BJ (cell line): ENCODE results near the gene SF3B3. TPM values are rescaled to one million over a fixed set of nuclear protein-coding genes. Genes with fewer than 3 reads are reported as not detected.

ENCODE experiments used
- CTCF ChIA-PET: fragments of 350-600 bp; formaldehyde crosslinking; extraction: SDS; loops from one replicate; lab custom pipeline; 2021; ENCODE audit warnings: antibody characterized with exemption, inconsistent platforms; lab: Yijun Ruan, JAX
- POLR2A ChIA-PET: fragments of 300-600 bp; sonication (Branson Sonifier 250); formaldehyde crosslinking; extraction: SDS; loops from one replicate; lab custom pipeline; 2021; ENCODE audit warnings: antibody characterized with exemption; lab: Charles Lee
- DNase-seq: peaks from one replicate; pipeline ENCODE4 v3.0.0-alpha.2; 2011; ENCODE audit warnings: low read depth
- H3K27me3 ChIP-seq: 2 replicates; pipeline ENCODE4 v1.6.0; 2011; ENCODE audit warnings: low read length; ENCODE audit not compliant: control insufficient read depth, insufficient read depth
- H3K36me3 ChIP-seq: 2 replicates; pipeline ENCODE4 v1.5.1; 2011; ENCODE audit warnings: low read length; ENCODE audit not compliant: control insufficient read depth, insufficient read depth
- H3K4me3 ChIP-seq: 2 replicates; pipeline ENCODE4 v1.5.1; 2011; ENCODE audit warnings: low read depth, mild to moderate bottlenecking, control low read depth, low read length
- CTCF ChIP-seq: IDR thresholded peaks from 2 replicates; pipeline ENCODE4 v1.5.1; 2011; ENCODE audit warnings: low read depth, mild to moderate bottlenecking, control low read depth, inconsistent platforms, low read length, moderate library complexity; ENCODE audit not compliant: insufficient read depth
- polyA plus RNA-seq: library from polyadenylated mRNA; depleted of rRNA; stranded (reverse); fragments of >200 nt; gene quantifications from 2 replicates; pipeline ENCODE4 v1.2.3, GENCODE V29; 2011

The SF3B3 gene
- polyA plus RNA-seq, 1 experiment, result 89.5 TPM

- Histone ChIP-seq H3K36me3 (no peaks in the 10 kb centered on the region), H3K4me3 (no peak overlapping the region), H3K27me3 (peaks cover 1% of the 10 kb centered on the region)
- no peak for TF ChIP-seq CTCF
- CTCF ChIA-PET, result interaction anchor here (1.1 to 1.3 kb wide), 2 partner anchors 16 to 278 kb away, joined by 3 to 4 read pairs; no protein-coding TSS in a partner anchor
- no peak for DNase-seq
- POLR2A ChIA-PET, result no interaction called here
Measured at GRCh38 chr16:70610273-70611223, 86.9 kb downstream of the SF3B3 start.

- H3K36me3 ChIP-seq, result no peaks in the 10 kb centered on the region
- peaks cover 1% of the 10 kb centered on the region for H3K27me3 ChIP-seq
- CTCF ChIA-PET, result no interaction called here
- no peak overlapping the region for H3K4me3 ChIP-seq
- POLR2A ChIA-PET, result no interaction called here
- TF ChIP-seq CTCF, result no peak
- no peak for DNase-seq
Measured at GRCh38 chr16:70611224-70611598, 87.6 kb downstream of the SF3B3 start.

GRCh38 chr16:70611785-70612303, 88.2 kb downstream of the SF3B3 start:
- Histone ChIP-seq H3K4me3 (no peak overlapping the region), H3K27me3 (peaks cover 1% of the 10 kb centered on the region), H3K36me3 (no peaks in the 10 kb centered on the region)
- DNase-seq, result no peak
- ChIA-PET POLR2A (no interaction called here), CTCF (no interaction called here)
- no peak for TF ChIP-seq CTCF

GRCh38 chr16:70612931-70613330, 89.3 kb downstream of the SF3B3 start:
- no peaks in the 10 kb centered on the region for H3K36me3 ChIP-seq
- DNase-seq, result no peak
- CTCF ChIA-PET, result interaction anchor here (0.9 kb wide), 1 partner anchor 45 kb away, joined by 3 read pairs; no protein-coding TSS in a partner anchor
- TF ChIP-seq CTCF, result no peak
- POLR2A ChIA-PET, result no interaction called here
- H3K27me3 ChIP-seq, result peaks cover 1% of the 10 kb centered on the region
- no peak overlapping the region for H3K4me3 ChIP-seq

GRCh38 chr16:70614208-70614951, 90.8 kb downstream of the SF3B3 start:
- TF ChIP-seq CTCF, result no peak
- Histone ChIP-seq H3K36me3 (no peaks in the 10 kb centered on the region), H3K27me3 (peaks cover 1% of the 10 kb centered on the region; the same call in 1 of the 2 replicates), H3K4me3 (no peak overlapping the region)
- POLR2A ChIA-PET, result no interaction called here
- DNase-seq, result no peak
- CTCF ChIA-PET, result interaction anchor here (1.0 to 1.6 kb wide), 2 partner anchors 10 to 12 kb away, joined by 3 to 4 read pairs; no protein-coding TSS in a partner anchor
